ENCODE results near the gene SFN.

DNA sequence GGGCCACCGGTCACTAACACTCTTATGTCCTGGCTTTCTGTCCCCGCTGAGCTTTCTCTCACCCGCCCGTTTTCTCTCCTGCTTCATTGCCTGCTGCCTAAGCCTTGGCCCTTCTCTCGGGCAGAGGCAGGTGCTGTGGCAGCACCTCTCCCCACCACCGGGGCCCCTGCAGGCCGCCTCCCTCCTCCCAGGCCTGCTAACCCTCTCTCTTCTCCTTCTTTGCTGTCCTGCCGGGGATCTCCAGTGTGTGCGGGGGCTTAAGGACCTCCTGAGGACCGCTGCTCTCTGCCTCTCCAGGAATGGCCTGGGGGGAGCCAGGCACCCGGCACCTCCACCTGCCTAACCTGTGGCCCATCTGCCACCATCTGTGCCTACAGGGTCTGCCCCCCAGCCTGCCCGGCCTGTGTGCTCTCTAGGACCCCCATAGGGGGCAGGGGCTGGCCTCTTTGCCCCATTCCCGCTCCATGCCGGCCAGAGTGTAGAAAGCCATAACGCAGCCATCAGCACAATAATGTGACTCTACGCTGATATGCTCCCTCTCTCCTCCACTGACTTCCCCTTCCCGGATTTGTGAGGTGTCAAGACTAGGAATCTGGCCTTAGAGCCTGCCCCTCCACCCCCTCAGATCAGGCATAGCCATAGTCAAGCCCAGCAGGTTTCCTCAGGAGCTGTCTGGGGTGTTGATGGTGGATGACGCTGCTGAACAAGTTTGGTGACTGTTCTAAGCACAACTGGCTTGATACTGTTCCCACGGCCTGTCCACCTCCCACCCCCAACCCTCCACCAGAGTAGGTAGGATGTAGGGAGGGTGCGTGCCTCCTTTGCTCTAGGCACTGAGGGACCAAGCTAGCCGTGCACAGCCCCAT, 6.1 kb upstream of the SFN start:
- TF ChIP-seq, protein P1, sequence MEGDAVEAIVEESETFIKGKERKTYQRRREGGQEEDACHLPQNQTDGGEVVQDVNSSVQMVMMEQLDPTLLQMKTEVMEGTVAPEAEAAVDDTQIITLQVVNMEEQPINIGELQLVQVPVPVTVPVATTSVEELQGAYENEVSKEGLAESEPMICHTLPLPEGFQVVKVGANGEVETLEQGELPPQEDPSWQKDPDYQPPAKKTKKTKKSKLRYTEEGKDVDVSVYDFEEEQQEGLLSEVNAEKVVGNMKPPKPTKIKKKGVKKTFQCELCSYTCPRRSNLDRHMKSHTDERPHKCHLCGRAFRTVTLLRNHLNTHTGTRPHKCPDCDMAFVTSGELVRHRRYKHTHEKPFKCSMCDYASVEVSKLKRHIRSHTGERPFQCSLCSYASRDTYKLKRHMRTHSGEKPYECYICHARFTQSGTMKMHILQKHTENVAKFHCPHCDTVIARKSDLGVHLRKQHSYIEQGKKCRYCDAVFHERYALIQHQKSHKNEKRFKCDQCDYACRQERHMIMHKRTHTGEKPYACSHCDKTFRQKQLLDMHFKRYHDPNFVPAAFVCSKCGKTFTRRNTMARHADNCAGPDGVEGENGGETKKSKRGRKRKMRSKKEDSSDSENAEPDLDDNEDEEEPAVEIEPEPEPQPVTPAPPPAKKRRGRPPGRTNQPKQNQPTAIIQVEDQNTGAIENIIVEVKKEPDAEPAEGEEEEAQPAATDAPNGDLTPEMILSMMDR (IDR thresholded peaks at IDR 0.05) = no peak
- TF ChIP-seq POLR2A (IDR thresholded peaks at IDR 0.05) = no peak

All from testis (tissue), 2 donors.